SKM-1 treated with dmso at 0.1 percent for 144 hours (cell line): ENCODE results near the gene CDK17.
"Not testable (repeated sequence)": the region's sequence is repeated elsewhere in the genome, so short reads cannot be mapped to it uniquely, and the experiment has no call there.

ENCODE experiments used
- DNase-seq: peaks from one replicate; lab custom pipeline; 2025; ENCODE audit not compliant: unreplicated experiment; lab: John Stamatoyannopoulos, UW

The CDK17 gene

DNA sequence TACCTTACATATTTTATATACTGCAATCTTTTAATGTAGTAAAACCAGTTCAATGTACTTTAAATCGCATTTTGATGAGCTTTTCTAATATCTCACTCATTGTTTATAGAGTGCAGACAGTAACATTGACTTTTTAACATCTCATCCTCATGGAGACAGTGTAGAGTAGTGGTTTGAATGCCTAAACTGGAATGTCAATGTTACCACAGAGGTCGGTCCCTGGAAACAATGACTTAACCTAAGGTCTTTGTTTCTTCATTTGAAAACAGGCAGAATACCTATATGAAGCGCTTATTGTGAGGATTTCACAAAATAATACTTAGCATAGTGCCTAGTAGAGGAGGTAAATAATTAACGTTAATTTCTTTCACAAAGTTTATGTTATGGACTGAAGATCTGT lies 5.0 kb downstream of the CDK17 start:
- DNase-seq: no peak

DNA sequence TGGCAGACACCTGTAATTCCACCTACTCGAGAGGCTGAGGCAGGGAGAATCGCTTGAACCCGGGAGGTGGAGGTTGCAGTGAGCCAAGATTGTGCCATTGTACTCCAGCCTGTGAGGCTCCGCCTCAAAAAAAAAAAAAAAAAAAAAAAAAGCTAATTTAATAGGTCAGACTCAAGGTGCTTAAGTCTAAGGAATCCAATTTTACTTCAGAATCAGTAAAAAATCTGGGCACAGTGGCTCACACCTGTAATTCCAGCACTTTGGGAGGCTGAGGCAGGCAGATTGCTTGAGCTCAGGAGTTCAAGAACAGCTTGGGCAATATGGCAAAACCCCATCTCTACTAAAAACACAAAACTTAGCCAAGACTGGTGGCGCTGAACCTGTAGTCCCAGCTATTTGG lies 7.0 kb downstream of the CDK17 start:
- DNase-seq: not testable (repeated sequence)

DNA sequence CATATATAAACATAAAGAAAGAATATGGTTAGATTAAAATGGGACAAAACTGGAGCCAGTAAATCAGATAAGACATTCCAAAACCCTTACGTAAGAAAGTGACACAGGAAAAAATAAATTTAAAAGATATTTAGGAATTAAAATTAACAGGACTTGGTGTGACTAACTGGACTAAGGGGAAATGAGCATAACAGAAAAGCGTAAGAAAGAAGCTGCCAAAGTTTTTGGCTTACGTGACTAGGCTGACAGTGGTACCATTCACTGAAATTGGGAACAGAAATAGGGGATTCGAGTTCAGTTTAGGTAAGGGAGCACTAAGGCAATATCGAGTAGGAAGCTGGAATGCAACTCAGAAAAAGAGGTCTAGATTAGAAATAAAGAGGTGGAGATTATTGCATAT lies 7.8 kb downstream of the CDK17 start:
- DNase-seq: no peak

GRCh38 chr12:96387981-96388380 lies 12.3 kb downstream of the CDK17 start:
- DNase-seq: no peak

DNA sequence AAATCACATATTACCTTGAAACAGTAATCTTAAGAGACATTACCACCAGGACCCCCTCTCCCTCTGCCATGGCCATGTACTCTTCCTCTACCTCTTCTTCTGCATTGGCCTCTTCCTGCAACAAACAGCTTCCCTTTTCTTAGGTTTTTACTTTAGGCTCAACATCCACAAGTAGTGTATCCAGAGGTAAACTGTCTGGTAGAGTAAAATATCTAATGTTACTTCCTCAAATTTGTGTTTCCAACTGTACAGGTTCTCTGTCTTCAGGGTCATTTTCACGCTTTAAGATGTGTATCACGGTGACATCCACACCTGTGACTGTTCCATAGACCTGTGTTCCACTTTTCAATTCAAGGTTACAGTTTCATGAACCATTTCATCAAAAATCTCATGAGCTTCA lies 13.4 kb downstream of the CDK17 start:
- DNase-seq: peak; percentile 10

- DNase-seq: no peak
These were observed 16.2 kb downstream of the CDK17 start for GRCh38 chr12:96383991-96384390.

DNA sequence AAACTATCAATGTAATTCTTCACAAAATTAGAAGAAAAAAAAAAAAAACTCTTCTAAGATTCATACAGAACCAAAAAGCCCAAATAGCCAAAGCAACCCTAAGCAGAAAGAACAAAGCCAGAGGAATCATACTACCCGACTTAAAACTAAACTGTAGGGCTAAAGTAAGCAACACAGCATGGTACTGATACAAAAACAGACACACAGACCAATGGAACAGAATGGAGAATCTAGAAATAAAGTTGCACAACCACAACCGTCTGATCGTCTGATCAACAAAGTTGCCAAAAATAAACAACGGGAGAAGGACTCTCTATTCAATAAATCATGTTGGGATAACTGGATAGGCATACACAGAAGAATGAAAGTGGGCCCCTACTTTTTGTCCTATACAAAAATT lies 16.9 kb downstream of the CDK17 start:
- DNase-seq: no peak

DNA sequence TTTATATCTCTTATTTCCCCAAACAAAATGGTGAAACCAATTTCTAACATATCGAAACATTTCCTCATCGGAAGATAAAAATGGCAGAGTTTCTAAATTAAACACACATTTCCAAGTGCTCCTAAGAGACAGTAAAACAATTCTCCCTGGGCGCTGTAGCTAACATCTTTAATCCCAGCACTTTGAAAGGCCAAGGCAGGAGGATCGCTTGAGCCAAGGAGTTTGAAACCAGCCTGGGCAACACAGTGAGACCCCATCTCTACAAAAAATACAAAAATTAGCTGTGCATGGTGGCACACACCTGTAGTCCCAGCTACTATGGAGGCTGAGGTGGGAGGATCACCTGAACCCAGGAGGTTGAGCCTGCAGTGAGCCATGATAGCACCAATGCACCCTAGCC lies 20.5 kb downstream of the CDK17 start:
- DNase-seq: not testable (repeated sequence)

- no peak for DNase-seq
These were observed 21.9 kb downstream of the CDK17 start for GRCh38 chr12:96378319-96378718.

- DNase-seq: no peak
These were observed 23.4 kb downstream of the CDK17 start for GRCh38 chr12:96376865-96377264.

DNA sequence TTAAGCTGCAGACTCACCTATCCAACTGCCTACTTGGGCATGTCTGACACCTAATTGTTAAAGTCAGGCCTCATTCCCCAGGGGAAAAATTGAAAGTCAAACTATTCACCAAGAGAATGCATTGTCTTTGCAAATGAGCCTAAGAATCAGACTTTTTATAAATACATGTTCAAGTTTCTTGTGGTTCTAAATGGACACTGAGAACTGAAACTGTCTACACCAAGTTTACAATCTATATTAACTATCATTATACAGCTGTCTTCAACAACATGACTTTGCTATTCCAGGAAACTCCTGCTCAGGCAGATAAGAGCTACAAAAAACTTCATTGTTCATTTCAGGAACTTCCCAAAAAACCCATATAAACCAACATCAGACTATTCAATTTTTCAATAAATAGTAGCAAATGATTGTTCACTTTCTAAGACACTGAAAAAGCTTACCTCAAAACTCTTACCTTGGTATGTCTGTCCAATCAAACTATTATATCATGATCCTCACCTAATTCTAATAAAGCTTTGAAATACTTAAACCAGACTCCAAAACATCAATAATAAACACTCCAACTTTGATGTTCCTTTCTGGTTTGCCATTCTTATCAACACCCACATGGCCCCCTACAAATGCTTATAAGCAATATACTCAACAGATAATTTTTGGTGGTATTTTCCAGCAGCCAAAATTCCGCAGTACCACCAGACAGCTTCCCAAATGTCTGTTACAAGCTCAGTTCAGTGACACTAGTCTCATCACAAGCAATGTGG lies 24.2 kb downstream of the CDK17 start:
- DNase-seq: no peak

GRCh38 chr12:96375170-96375569 lies 25.1 kb downstream of the CDK17 start:
- DNase-seq: no peak

GRCh38 chr12:96371790-96372699 lies 28.2 kb downstream of the CDK17 start:
- no peak for DNase-seq

DNA sequence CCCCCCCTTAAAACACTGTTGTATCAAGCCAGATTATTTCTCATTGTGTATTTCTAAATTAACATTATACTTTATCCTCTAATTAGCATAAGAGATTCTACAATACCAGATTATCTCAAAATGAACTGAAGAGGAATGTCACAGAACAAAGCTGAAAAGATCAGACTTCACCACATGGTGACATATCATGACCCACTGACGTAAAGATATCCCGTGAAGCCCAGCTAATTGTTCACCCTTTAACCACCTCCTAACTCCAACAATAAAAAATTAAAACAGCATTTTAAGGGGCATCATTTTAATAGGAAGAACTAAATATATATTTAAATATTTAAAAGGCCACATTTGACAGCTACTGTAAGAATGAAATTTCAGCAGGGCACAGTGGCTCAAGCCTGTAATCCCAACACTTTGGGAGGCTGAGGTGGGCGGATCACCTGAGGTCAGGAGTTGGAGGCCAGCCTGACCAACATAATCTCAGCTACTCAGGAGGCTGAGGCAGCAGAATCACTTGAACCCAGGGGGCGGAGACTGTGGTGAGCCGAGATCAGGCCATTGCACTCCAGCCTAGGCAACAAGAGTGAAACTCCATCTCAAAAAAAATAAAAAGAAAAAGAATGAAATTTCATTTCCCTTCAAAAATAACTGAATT lies 29.0 kb downstream of the CDK17 start:
- DNase-seq: no peak

DNA sequence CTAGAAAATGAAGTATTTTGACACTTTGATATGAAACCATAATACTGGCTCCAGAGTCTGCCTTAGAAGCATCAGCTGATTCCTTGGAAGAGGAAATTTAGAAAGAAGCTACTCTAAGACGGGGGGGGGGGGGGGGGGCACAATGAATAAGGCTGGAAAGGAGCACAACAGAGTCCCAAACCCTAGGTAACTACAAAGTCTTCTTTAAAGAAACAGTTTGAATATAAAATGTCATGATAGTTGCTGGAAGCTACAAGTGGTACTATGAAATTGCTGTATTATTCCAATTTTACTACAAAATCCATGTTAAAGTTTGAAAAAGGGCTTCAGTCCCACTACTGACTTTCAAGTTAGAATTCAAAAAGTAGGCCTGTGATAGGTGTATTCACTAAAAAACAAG lies 31.6 kb downstream of the CDK17 start:
- DNase-seq: no peak

DNA sequence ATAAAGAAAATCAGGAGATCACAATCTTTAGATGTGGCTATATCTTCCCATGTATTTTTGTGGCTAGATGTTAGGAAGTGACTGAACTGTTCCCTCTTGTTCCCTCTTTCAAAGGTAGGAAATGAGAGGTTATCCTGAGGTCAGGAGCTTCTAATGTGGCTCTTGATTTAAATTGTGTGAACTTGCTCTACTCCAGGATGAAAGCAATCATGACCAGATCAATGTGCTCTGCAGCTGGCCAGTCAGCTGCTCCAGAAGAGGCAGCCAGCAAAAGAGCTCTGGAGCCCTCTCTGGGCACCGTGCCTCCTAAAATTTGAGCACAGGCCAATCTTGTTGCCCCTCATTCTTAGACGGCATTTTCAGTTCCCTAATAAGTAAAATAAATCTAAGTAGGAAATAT lies 32.0 kb downstream of the CDK17 start:
- no peak for DNase-seq

DNA sequence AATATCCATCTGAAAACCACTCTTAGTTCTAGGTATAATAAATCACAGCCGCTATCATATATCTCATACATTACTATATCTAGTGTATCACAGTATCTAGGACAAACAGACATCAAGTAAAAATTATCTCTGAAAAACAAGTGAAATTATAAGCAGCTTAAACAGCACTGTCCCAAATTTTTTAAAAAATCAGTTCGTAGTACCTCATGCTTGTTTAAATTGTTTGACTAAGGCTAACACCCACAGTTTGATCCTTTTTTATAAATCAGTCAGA lies 33.9 kb downstream of the CDK17 start:
- DNase-seq: no peak

GRCh38 chr12:96365604-96366380 lies 34.4 kb downstream of the CDK17 start:
- DNase-seq: no peak

DNA sequence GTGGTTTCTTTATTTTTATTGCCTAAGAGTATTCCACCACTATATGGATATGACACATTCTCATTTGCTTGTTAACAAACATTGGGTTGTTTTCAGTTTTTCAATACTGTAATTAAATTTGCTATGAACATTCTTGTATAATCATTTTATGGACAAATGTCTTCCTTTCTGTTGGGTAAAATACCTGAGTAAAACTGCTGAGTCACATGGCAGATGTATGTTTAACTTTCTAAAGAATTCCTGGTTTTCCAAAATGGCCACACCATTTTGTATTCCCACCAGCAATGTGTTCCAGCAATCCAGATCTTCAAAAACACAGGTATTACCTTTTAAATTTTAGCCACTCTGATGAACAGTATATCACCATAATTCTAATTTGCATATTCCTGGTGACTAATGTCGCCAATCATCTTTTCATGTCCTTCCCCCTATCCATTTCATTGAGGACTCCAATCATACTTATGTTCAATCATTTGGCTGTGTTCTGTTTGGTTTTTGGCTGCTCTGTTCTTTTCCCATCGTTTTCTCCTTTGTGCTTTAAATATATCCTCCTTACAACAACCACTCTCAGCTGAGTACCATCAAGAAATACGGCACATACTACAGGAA lies 36.0 kb downstream of the CDK17 start:
- no peak for DNase-seq

GRCh38 chr12:96361074-96361473 lies 39.2 kb downstream of the CDK17 start:
- DNase-seq: no peak

DNA sequence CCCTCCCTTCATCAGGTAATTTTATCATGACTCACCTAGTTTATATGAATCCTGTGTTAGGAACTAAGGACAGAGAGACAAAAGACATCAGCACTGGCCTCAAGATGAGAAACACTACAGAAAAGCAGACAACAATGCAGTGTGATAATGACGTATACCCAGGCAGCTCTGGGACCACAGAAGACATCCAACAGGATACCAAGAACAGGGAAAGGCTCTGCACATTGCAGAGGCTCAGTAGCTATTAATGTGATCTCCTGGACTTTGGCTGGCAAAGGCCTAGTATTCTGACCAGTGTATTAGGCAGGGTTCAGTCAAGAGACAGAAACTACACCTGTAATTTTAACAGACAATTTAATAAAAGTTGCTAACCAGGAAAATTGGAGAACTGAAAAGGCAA lies 39.7 kb downstream of the CDK17 start:
- no peak for DNase-seq
